H1 (cell line): ENCODE data around the gene UMODL1. TPM values are rescaled to one million over a fixed set of nuclear protein-coding genes. Genes with fewer than 3 reads are reported as not detected.

ENCODE experiments used
- CTCF ChIA-PET: fragments of 300-600 bp; sonication (Branson Sonifier 250); formaldehyde crosslinking; loops from one replicate; lab custom pipeline; 2021; ENCODE audit not compliant: partially characterized antibody; lab: Charles Lee
- POLR2A ChIA-PET: fragments of 300-600 bp; sonication (Branson Sonifier 250); formaldehyde crosslinking; loops from one replicate; lab custom pipeline; 2021; ENCODE audit warnings: inconsistent platforms; ENCODE audit not compliant: partially characterized antibody; lab: Charles Lee
- DNase-seq, 2 experiments: peaks; one replicate each; pipeline versions ENCODE4 v3.0.0 to v3.0.0-alpha.2; 2010 to 2022; ENCODE audit warnings: low spot score in 2 of 2, low read depth in 1 of 2, mixed read lengths in 1 of 2
- FAIRE-seq: peaks from 2 replicates; lab custom pipeline; 2011; peaks lifted over from hg19 to GRCh38; lab: Jason Lieb, UNC
- H2AFZ ChIP-seq: 2 replicates; pipeline ENCODE4 v1.8.1; 2012; ENCODE audit warnings: low read length, inconsistent platforms
- H2AK5ac ChIP-seq: 2 replicates; pipeline ENCODE4 v1.6.1; 2013; ENCODE audit warnings: low read depth, low read length
- H2BK120ac ChIP-seq: replicated peaks from 2 replicates; pipeline ENCODE3; 2013; ENCODE audit warnings: low read depth, low read length, inconsistent platforms
- H2BK12ac ChIP-seq: 2 replicates; pipeline ENCODE4 v1.6.1; 2013; ENCODE audit warnings: low read depth, low read length
- H2BK15ac ChIP-seq: 2 replicates; pipeline ENCODE4 v1.6.1; 2013; ENCODE audit warnings: low read length
- H2BK20ac ChIP-seq: 2 replicates; pipeline ENCODE4 v1.6.1; 2013; ENCODE audit warnings: low read length
- H2BK5ac ChIP-seq: 2 replicates; pipeline ENCODE4 v1.6.1; 2013; ENCODE audit warnings: low read depth, low read length
- H3K14ac ChIP-seq: 2 replicates; pipeline ENCODE4 v1.6.1; 2013; ENCODE audit warnings: inconsistent platforms; ENCODE audit not compliant: insufficient read length
- H3K18ac ChIP-seq: 2 replicates; pipeline ENCODE4 v1.6.1; 2013; ENCODE audit warnings: low read length; ENCODE audit errors: extremely low read depth
- H3K23ac ChIP-seq: 2 replicates; pipeline ENCODE4 v1.6.1; 2013; ENCODE audit warnings: inconsistent platforms; ENCODE audit not compliant: insufficient read length
- H3K23me2 ChIP-seq: 2 replicates; pipeline ENCODE4 v1.6.1; 2013; ENCODE audit warnings: low read depth, low read length
- H3K27ac ChIP-seq: 2 replicates; pipeline ENCODE4 v1.6.1; 2011; ENCODE audit warnings: low read depth, low read length, inconsistent platforms
- H3K27me3 ChIP-seq, 4 experiments: replicated peaks in 1 of 4; 1 replicate in 1 of 4; 2 replicates in 3 of 4; pipeline versions ENCODE4 v1.6.1 to v1.8.1; 2011 to 2013; ENCODE audit warnings: low read length in 3 of 4, mild to moderate bottlenecking in 3 of 4, inconsistent platforms in 2 of 4, mixed read lengths in 2 of 4, moderate library complexity in 1 of 4; ENCODE audit not compliant: control insufficient read depth in 3 of 4, insufficient read depth in 3 of 4; ENCODE audit errors: extremely low read depth in 1 of 4
- H3K36me3 ChIP-seq, 4 experiments: 2 replicates each; pipeline versions ENCODE4 v1.6.1 to v1.8.1; 2011 to 2013; ENCODE audit warnings: mild to moderate bottlenecking in 4 of 4, low read length in 3 of 4, moderate library complexity in 2 of 4, control low read depth in 1 of 4, inconsistent platforms in 1 of 4; ENCODE audit not compliant: insufficient read depth in 4 of 4, control insufficient read depth in 2 of 4
- H3K4ac ChIP-seq: replicated peaks from 2 replicates; pipeline ENCODE3; 2013; ENCODE audit warnings: low read length, low read depth, mixed read lengths, inconsistent platforms; ENCODE audit not compliant: insufficient read length
- H3K4me1 ChIP-seq, 4 experiments: replicated peaks in 1 of 4; 1 replicate in 1 of 4; 2 replicates in 3 of 4; pipeline versions ENCODE4 v1.6.1 to v1.8.1; 2011 to 2013; ENCODE audit warnings: low read length in 3 of 4, inconsistent platforms in 2 of 4, mixed read lengths in 1 of 4; ENCODE audit not compliant: insufficient read depth in 4 of 4, control insufficient read depth in 3 of 4
- H3K4me2 ChIP-seq, 2 experiments: 2 replicates each; pipeline versions ENCODE4 v1.6.1 to v1.8.1; 2011 to 2013; ENCODE audit warnings: low read depth in 2 of 2, low read length in 2 of 2, control low read depth in 1 of 2, inconsistent platforms in 1 of 2, mild to moderate bottlenecking in 1 of 2; ENCODE audit not compliant: insufficient read depth in 1 of 2
- H3K4me3 ChIP-seq, 4 experiments: fragments of 200-600, 300-600 bp in 1 of 4; sonication (generic), shearing (Covaris generic), sonication (Bioruptor Twin) in 1 of 4; 2 replicates each; pipeline versions ENCODE4 v1.5.1 to v1.8.1; 2011 to 2016; ENCODE audit warnings: low read length in 4 of 4, low read depth in 3 of 4, control low read depth in 2 of 4, inconsistent platforms in 2 of 4, mild to moderate bottlenecking in 2 of 4, mixed read lengths in 1 of 4, moderate library complexity in 1 of 4; ENCODE audit not compliant: insufficient read depth in 2 of 4; ENCODE audit errors: extremely low read depth in 1 of 4
- H3K56ac ChIP-seq: replicated peaks from 2 replicates; pipeline ENCODE3; 2013; ENCODE audit warnings: low read depth, mild to moderate bottlenecking, mixed read lengths, low read length, inconsistent platforms; ENCODE audit not compliant: insufficient read length
- H3K79me1 ChIP-seq: 2 replicates; pipeline ENCODE4 v1.6.1; 2013; ENCODE audit warnings: low read depth, low read length, control low read depth
- H3K79me2 ChIP-seq, 2 experiments: 2 replicates each; pipeline versions ENCODE4 v1.6.1 to v1.8.1; 2012 to 2013; ENCODE audit warnings: low read length in 2 of 2, mild to moderate bottlenecking in 2 of 2, inconsistent platforms in 1 of 2; ENCODE audit not compliant: insufficient read depth in 2 of 2, control insufficient read depth in 1 of 2
- H3K9ac ChIP-seq, 4 experiments: replicated peaks in 1 of 4; 1 replicate in 1 of 4; 2 replicates in 3 of 4; pipeline versions ENCODE4 v1.6.1 to v1.8.1; 2011 to 2013; ENCODE audit warnings: low read depth in 3 of 4, low read length in 3 of 4, control low read depth in 2 of 4, mild to moderate bottlenecking in 2 of 4, moderate library complexity in 2 of 4, inconsistent platforms in 1 of 4; ENCODE audit errors: extremely low read depth in 1 of 4
- H3K9me3 ChIP-seq, 2 experiments: 2 replicates each; pipeline versions ENCODE4 v1.6.1 to v1.8.1; 2012 to 2013; ENCODE audit warnings: mild to moderate bottlenecking in 2 of 2, moderate library complexity in 2 of 2, control low read depth in 1 of 2, inconsistent platforms in 1 of 2, low read depth in 1 of 2, low read length in 1 of 2, mixed read lengths in 1 of 2; ENCODE audit not compliant: insufficient read depth in 2 of 2
- H4K20me1 ChIP-seq, 2 experiments: replicated peaks in 1 of 2; 2 replicates each; pipeline versions ENCODE3 to v1.8.1; 2011 to 2013; ENCODE audit warnings: inconsistent platforms in 2 of 2, low read length in 2 of 2, mild to moderate bottlenecking in 1 of 2; ENCODE audit not compliant: insufficient read depth in 2 of 2, control insufficient read depth in 1 of 2
- H4K5ac ChIP-seq: 2 replicates; pipeline ENCODE4 v1.6.1; 2013; ENCODE audit warnings: low read length, low read depth, mixed read lengths, inconsistent platforms; ENCODE audit not compliant: insufficient read length
- H4K8ac ChIP-seq: 2 replicates; pipeline ENCODE4 v1.8.0; 2013; ENCODE audit warnings: mild to moderate bottlenecking, moderate library complexity, low read length, inconsistent platforms; ENCODE audit not compliant: insufficient read depth; ENCODE audit errors: extremely low read depth
- H4K91ac ChIP-seq: replicated peaks from 2 replicates; pipeline ENCODE3; 2013; ENCODE audit warnings: low read length, mixed read lengths, inconsistent platforms; ENCODE audit not compliant: insufficient read length
- BCL11A ChIP-seq, 2 experiments: IDR thresholded peaks; one replicate each; pipeline ENCODE4 v1.6.1; 2011; ENCODE audit warnings: low read depth in 2 of 2, low read length in 2 of 2, mild to moderate bottlenecking in 2 of 2
- CEBPB ChIP-seq: IDR thresholded peaks from 2 replicates; pipeline ENCODE4 v1.6.1; 2012; ENCODE audit warnings: low read depth, low read length
- CHD1 ChIP-seq: IDR thresholded peaks from 2 replicates; pipeline ENCODE4 v1.6.1; 2012; ENCODE audit warnings: low read depth, low read length, improper control_type of control experiment
- CHD2 ChIP-seq: IDR thresholded peaks from 2 replicates; pipeline ENCODE4 v1.6.1; 2012; ENCODE audit warnings: low read length, improper control_type of control experiment
- CTBP2 ChIP-seq: IDR thresholded peaks from 2 replicates; pipeline ENCODE4 v1.7.0; 2011; ENCODE audit warnings: borderline replicate concordance, mild to moderate bottlenecking, moderate library complexity, mixed read lengths, low read length; ENCODE audit not compliant: insufficient read depth, insufficient read length
- E2F6 ChIP-seq: IDR thresholded peaks from 2 replicates; pipeline ENCODE4 v1.6.1; 2012; ENCODE audit warnings: inconsistent platforms
- FOSL1 ChIP-seq: IDR thresholded peaks from 2 replicates; pipeline ENCODE4 v1.6.1; 2011; ENCODE audit warnings: mild to moderate bottlenecking, low read depth, low read length, moderate library complexity; ENCODE audit not compliant: insufficient read depth
- GABPA ChIP-seq: IDR thresholded peaks from 2 replicates; pipeline ENCODE4 v1.6.1; 2011; ENCODE audit warnings: mild to moderate bottlenecking, low read length, moderate library complexity, borderline replicate concordance; ENCODE audit not compliant: insufficient read depth
- HDAC6 ChIP-seq: IDR thresholded peaks from one replicate; pipeline ENCODE4 v1.7.1; 2012; ENCODE audit warnings: low read depth, mild to moderate bottlenecking, inconsistent platforms, low read length, moderate library complexity
- NANOG ChIP-seq: IDR thresholded peaks from 2 replicates; pipeline ENCODE4 v1.6.1; 2011; ENCODE audit warnings: low read length, low read depth, mild to moderate bottlenecking, inconsistent platforms; ENCODE audit not compliant: insufficient read depth, poor library complexity, severe bottlenecking
- POLR2AphosphoS5 ChIP-seq: IDR thresholded peaks from 2 replicates; pipeline ENCODE4 v1.6.1; 2011; ENCODE audit warnings: low read depth, low read length
- RBBP5 ChIP-seq: IDR thresholded peaks from 2 replicates; pipeline ENCODE4 v1.7.1; 2012; ENCODE audit warnings: low read depth, mild to moderate bottlenecking, inconsistent platforms, low read length, moderate library complexity, borderline replicate concordance
- YY1 ChIP-seq: IDR thresholded peaks from 2 replicates; pipeline ENCODE4 v1.6.1; 2011; ENCODE audit warnings: low read depth, mild to moderate bottlenecking, low read length
- WGBS, 2 experiments: shearing (Covaris generic) in 1 of 2; methylation state at CpG; one replicate each; pipeline versions ENCODE4 v1.1.6 to v1.1.7; 2013 to 2015; ENCODE audit warnings: low lambda C conversion rate in 2 of 2, mixed read lengths in 2 of 2, inconsistent platforms in 1 of 2, low coverage in 1 of 2, missing lambda C conversion rate in 1 of 2; ENCODE audit not compliant: insufficient replicate concordance in 2 of 2, insufficient coverage in 1 of 2, insufficient read length in 1 of 2; ENCODE audit errors: extremely low coverage in 1 of 2, missing lambda C conversion rate in 1 of 2; 5-methylcytosine and 5-hydroxymethylcytosine counted together
- polyA plus RNA-seq, 7 experiments: library from polyadenylated mRNA; depleted of rRNA in 3 of 7; stranded (reverse) in 5 of 7; unstranded in 2 of 7; fragments of >200 nt in 5 of 7; fragments of 200-250 nt in 2 of 7; gene quantifications; 1 replicate in 5 of 7; 2 replicates in 1 of 7; 4 replicates in 1 of 7; pipeline versions ENCODE4 v1.2.1 to v1.2.3, GENCODE V29; 2011 to 2013; ENCODE audit warnings: missing spikeins in 2 of 7, mixed read lengths in 2 of 7
- total RNA-seq: library from RNA; stranded (reverse); fragmentation: NEBNext Ultra II Directional; extraction: Animal tissue kit (Norgen Biotek cat#: 25700); gene quantifications from 2 replicates; pipeline ENCODE4 v1.2.1, GENCODE V29; 2021

The UMODL1 gene
- total and polyA plus RNA-seq, 2 of the 8 experiments (the other 6 are each of a cell fraction or from before 2014, with no cell fraction given) = not detected

DNA sequence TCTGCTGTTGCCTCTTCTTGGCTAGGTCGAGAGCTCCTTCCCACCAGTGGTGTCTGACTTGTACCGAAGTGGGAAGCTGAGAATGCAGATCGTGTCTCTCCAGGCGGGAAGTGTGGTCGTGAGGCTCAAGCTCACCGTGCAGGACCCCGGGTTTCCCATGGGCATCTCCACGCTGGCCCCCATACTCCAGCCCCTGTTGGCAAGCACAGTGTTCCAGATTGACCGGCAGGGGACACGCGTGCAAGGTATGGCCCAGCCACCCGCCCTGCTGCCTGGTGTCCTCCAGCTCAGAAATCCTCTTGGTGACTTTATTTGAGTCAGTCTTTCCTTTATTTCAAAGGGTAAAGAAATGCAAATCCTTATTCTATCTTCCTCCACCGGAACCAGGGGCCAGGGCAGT is 32.7 kb downstream of the UMODL1 start:
- DNase-seq = no peak

More for the DNA sequence above, 32.7 kb downstream of the UMODL1 start:
- no peak overlapping the region; the same call in 1 of the 2 replicates for H2BK20ac ChIP-seq
- no peak overlapping the region for H3K23ac ChIP-seq
- no peak overlapping the region; the same call in 1 of the 2 replicates for H4K8ac ChIP-seq
- H3K56ac ChIP-seq = no peak overlapping the region
- ChIA-PET POLR2A (no interaction called here), CTCF (interaction anchor here (0.6 to 7.6 kb wide), 8 partner anchors 12 to 1964 kb away, joined by 3 to 80 read pairs (median 4); no protein-coding TSS in a partner anchor)
- FAIRE-seq = no peak
- H3K27me3 ChIP-seq = no peaks in the 10 kb centered on the region
- H2BK15ac ChIP-seq = no peak overlapping the region
- H3K36me3 ChIP-seq = no peaks in the 10 kb centered on the region
- H4K91ac ChIP-seq = no peak overlapping the region
- H2BK12ac ChIP-seq = 0 out of 2 replicates have a peak overlapping the region, but pooled peaks have one; percentile 71
- TF ChIP-seq NANOG (no peak), CEBPB (no peak), CHD1 (no peak), YY1 (no peak), E2F6 (no peak), CTBP2 (no peak), GABPA (no peak), POLR2AphosphoS5 (no peak), BCL11A (IDR thresholded peaks at IDR 0.05; ENCODE audit: low read depth in 2 of 2, low read length in 2 of 2) (no peak), HDAC6 (no peak), FOSL1 (no peak), RBBP5 (no peak), CHD2 (no peak)
- H2BK120ac ChIP-seq = no peak overlapping the region
- no peaks in the 10 kb centered on the region for H3K79me1 ChIP-seq
- peak overlapping the region; percentile 34; the same call in 1 of the 2 replicates for H3K18ac ChIP-seq
- no peak overlapping the region for H3K27ac ChIP-seq
- H3K9me3 ChIP-seq = no peaks in the 10 kb centered on the region
- H3K4me1 ChIP-seq = peaks cover 0 to 7% (median 1%) of the 10 kb centered on the region in 4 experiments; a peak in 2 of 7 replicates
- no peak overlapping the region for H3K4me2 ChIP-seq
- no peak overlapping the region for H3K9ac ChIP-seq
- H3K4ac ChIP-seq = no peak overlapping the region
- no peaks in the 10 kb centered on the region for H4K20me1 ChIP-seq
- H3K14ac ChIP-seq = no peak overlapping the region
- H3K23me2 ChIP-seq = no peaks in the 10 kb centered on the region
- H2AFZ ChIP-seq = no peak overlapping the region
- no peak overlapping the region; the same call in 1 of the 2 replicates for H2BK5ac ChIP-seq
- no peak overlapping the region for H2AK5ac ChIP-seq
- no peaks in the 10 kb centered on the region for H3K79me2 ChIP-seq
- H3K4me3 ChIP-seq = no peak overlapping the region
- H4K5ac ChIP-seq = no peak overlapping the region
- 92% methylated on average over 12 of the region's 13 CpGs; no CpG with 5 or more reads in 1 of the 2 experiments for WGBS, 2 experiments
